ENCODE results near the gene PLXNC1.

DNA sequence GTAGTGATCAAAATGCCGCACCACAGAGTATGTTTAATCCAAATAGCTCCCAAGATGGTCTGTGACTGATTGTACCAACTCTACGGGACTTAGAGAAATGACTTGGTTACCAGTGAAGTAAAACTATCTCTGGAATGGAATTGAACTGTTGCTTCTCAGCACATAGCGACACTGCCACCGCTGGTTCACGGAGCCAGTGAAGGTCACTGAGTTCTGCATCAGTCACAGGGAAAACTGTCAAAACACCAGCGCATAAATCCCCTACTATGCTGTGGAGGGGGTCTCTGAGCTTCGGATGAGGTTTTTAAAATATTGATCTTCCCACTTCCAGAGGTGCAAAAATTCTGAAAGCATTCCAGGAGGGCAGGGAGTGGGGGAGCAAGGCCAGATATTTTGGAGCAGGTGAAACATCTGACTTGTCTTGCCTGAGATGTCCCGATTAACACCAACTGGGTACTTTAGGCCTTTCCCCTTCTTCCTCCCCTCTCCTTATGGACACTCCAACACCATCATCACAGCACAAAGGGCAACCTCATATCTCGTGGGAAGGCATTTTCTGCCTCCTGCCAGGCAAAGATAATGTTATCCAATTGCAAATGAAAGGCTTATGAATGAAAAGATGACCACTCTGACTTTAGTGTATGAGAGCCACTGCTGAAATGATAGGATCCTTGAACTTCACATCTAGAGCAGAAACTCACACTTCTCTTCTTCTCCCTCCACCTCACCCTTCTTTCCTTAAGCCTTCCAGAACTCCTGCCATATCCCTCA is 2.0 kb upstream of the PLXNC1 start:
- no peak for TF ChIP-seq EZH2 (IDR thresholded peaks at IDR 0.05; ENCODE audit: low read length)
- TF ChIP-seq, protein P1, sequence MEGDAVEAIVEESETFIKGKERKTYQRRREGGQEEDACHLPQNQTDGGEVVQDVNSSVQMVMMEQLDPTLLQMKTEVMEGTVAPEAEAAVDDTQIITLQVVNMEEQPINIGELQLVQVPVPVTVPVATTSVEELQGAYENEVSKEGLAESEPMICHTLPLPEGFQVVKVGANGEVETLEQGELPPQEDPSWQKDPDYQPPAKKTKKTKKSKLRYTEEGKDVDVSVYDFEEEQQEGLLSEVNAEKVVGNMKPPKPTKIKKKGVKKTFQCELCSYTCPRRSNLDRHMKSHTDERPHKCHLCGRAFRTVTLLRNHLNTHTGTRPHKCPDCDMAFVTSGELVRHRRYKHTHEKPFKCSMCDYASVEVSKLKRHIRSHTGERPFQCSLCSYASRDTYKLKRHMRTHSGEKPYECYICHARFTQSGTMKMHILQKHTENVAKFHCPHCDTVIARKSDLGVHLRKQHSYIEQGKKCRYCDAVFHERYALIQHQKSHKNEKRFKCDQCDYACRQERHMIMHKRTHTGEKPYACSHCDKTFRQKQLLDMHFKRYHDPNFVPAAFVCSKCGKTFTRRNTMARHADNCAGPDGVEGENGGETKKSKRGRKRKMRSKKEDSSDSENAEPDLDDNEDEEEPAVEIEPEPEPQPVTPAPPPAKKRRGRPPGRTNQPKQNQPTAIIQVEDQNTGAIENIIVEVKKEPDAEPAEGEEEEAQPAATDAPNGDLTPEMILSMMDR (optimal IDR thresholded peaks at IDR 0.05 in 1 of 3, IDR thresholded peaks at IDR 0.05 in 1 of 3, conservative IDR thresholded peaks at IDR 0.05 in 1 of 3; ENCODE audit: extremely low read depth in 1 of 3, insufficient read depth in 2 of 3, low read length in 3 of 3) = no peak
